ENCODE measurements around the gene ADAR.

DNA sequence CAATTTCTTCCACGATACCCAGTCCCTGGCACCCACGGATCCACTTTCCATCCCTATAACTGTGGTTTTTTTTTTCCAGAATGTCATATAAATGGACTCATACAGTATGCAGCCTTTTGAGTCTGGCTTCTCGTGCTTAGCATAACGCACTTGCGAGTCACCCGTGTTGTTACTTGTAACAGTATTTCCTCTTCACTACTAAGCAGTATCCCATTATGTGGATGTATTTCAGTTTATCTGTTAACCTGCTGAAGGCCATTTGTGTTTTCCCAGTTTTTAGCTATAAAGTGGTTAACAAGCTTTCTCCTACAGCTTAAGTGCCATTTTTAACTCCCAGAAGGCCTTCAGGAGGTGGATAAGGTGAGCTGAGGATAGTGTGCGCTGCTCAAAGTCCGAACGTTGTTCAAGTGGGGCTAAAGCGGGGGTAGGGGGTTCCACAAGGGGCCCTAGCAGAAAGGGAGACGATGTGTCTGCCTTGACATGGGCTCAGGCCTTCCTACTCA is 829 bp downstream of the ADAR start:
- TF ChIP-seq, protein P1, sequence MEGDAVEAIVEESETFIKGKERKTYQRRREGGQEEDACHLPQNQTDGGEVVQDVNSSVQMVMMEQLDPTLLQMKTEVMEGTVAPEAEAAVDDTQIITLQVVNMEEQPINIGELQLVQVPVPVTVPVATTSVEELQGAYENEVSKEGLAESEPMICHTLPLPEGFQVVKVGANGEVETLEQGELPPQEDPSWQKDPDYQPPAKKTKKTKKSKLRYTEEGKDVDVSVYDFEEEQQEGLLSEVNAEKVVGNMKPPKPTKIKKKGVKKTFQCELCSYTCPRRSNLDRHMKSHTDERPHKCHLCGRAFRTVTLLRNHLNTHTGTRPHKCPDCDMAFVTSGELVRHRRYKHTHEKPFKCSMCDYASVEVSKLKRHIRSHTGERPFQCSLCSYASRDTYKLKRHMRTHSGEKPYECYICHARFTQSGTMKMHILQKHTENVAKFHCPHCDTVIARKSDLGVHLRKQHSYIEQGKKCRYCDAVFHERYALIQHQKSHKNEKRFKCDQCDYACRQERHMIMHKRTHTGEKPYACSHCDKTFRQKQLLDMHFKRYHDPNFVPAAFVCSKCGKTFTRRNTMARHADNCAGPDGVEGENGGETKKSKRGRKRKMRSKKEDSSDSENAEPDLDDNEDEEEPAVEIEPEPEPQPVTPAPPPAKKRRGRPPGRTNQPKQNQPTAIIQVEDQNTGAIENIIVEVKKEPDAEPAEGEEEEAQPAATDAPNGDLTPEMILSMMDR (IDR thresholded peaks at IDR 0.05) = no peak
- TF ChIP-seq POLR2AphosphoS5 (IDR thresholded peaks at IDR 0.05) (no peak), POLR2A (IDR thresholded peaks at IDR 0.05) (no peak)

Measured in stomach (tissue), 4 donors.